Central memory CD4-positive, alpha-beta T cell (primary cell): ENCODE data around the gene VPS45.

Experiments used
- DNase-seq: peaks from one replicate; pipeline ENCODE4 v3.0.0; 2022

Gene VPS45

GRCh38 chr1:150073516-150073915 is 5.9 kb downstream of the VPS45 start:
- DNase-seq = no peak

GRCh38 chr1:150076066-150076465 is 8.5 kb downstream of the VPS45 start:
- peak; percentile 23 for DNase-seq

- DNase-seq = no peak
These were observed 9.4 kb downstream of the VPS45 start for GRCh38 chr1:150076985-150077384.

- no peak for DNase-seq
These were observed 13.2 kb downstream of the VPS45 start for GRCh38 chr1:150080784-150081183.

GRCh38 chr1:150082494-150082893 is 14.9 kb downstream of the VPS45 start:
- DNase-seq = no peak

GRCh38 chr1:150083907-150084306 is 16.3 kb downstream of the VPS45 start:
- no peak for DNase-seq

- no peak for DNase-seq
These were observed 17.8 kb downstream of the VPS45 start for GRCh38 chr1:150085406-150085805.

GRCh38 chr1:150087415-150087814 is 19.8 kb downstream of the VPS45 start:
- DNase-seq = no peak

GRCh38 chr1:150089846-150090520 is 22.4 kb downstream of the VPS45 start:
- DNase-seq = no peak

GRCh38 chr1:150092180-150092791 is 24.7 kb downstream of the VPS45 start:
- no peak for DNase-seq

- no peak for DNase-seq
These were observed 26.2 kb downstream of the VPS45 start for GRCh38 chr1:150093805-150094204.

GRCh38 chr1:150094734-150095265 is 27.2 kb downstream of the VPS45 start:
- DNase-seq = no peak

GRCh38 chr1:150102986-150103385 is 35.4 kb downstream of the VPS45 start:
- peak; percentile 30 for DNase-seq

- peak; percentile 66 for DNase-seq
These were observed 38.8 kb downstream of the VPS45 start for GRCh38 chr1:150106341-150106740.

GRCh38 chr1:150109586-150109985 is 42.0 kb downstream of the VPS45 start:
- peak; percentile 48 for DNase-seq

GRCh38 chr1:150110116-150110515 is 42.5 kb downstream of the VPS45 start:
- DNase-seq = peak; percentile 44

GRCh38 chr1:150111670-150112069 is 44.1 kb downstream of the VPS45 start:
- no peak for DNase-seq

GRCh38 chr1:150115121-150115520 is 47.5 kb downstream of the VPS45 start:
- no peak for DNase-seq

GRCh38 chr1:150118716-150119115 is 51.1 kb downstream of the VPS45 start:
- DNase-seq = peak; percentile 20

- no peak for DNase-seq
These were observed 53.8 kb downstream of the VPS45 start for GRCh38 chr1:150121236-150121862.

- DNase-seq = no peak
These were observed 59.2 kb downstream of the VPS45 start for GRCh38 chr1:150126811-150127210.

- DNase-seq = no peak
These were observed 59.9 kb downstream of the VPS45 start for GRCh38 chr1:150127464-150127863.

GRCh38 chr1:150127868-150128267 is 60.3 kb downstream of the VPS45 start:
- no peak for DNase-seq

- no peak for DNase-seq
These were observed 64.8 kb downstream of the VPS45 start for GRCh38 chr1:150132372-150132771.
